HG03378 (cell line): ENCODE results near the gene RTKN2.
"Not testable (repeated sequence)": the region's sequence is repeated elsewhere in the genome, so short reads cannot be mapped to it uniquely, and the experiment has no call there.

Experiments
- ATAC-seq: cut with Tn5 transposase; IDR thresholded peaks from one replicate; pipeline ENCODE4 v1.9.1; 2021; ENCODE audit warnings: mild to moderate bottlenecking, moderate library complexity; ENCODE audit not compliant: unreplicated experiment

The RTKN2 gene

GRCh38 chr10:62259998-62260397 is 8.6 kb downstream of the RTKN2 start:
- ATAC-seq, result no peak

DNA sequence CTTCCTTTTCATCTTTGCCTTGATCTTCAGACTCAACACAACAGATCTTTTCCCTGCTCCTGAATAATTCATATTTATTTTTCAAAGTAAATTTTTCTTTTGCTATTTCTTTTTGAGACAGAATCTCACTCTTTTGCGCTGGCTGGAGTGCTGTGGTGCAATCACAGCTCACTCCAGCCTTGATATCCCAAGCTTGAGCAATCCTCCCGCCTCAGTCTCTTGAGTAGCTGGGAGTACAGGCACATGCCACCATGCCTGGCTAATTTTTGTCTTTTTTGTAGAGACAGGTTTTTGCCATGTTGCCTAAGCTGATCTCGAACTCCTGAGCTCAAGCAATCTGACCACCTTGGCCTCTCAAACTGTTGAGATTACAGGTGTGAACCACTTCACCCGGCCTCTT is 9.2 kb downstream of the RTKN2 start:
- ATAC-seq, result no peak

GRCh38 chr10:62258926-62259325 is 9.7 kb downstream of the RTKN2 start:
- no peak for ATAC-seq

DNA sequence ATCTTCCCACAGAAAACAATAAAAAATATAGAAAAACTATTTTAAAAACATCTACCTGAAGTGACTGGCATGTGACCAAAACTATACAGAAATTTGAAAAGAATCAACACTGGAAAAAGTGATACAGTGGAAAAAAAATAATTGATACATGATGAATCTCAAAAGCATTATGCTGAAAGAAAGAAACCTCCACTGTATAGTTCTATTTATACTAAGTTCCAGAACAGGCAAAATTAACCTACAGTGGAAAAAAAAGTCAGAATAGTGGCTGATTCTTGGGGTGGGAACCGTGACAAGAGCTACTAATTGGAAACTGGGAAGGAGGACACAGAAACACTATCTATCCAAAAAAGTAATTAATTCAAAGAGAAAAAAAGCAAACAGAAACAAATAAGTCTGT is 14.9 kb downstream of the RTKN2 start:
- no peak for ATAC-seq

GRCh38 chr10:62252051-62252450 is 16.6 kb downstream of the RTKN2 start:
- ATAC-seq, result no peak

DNA sequence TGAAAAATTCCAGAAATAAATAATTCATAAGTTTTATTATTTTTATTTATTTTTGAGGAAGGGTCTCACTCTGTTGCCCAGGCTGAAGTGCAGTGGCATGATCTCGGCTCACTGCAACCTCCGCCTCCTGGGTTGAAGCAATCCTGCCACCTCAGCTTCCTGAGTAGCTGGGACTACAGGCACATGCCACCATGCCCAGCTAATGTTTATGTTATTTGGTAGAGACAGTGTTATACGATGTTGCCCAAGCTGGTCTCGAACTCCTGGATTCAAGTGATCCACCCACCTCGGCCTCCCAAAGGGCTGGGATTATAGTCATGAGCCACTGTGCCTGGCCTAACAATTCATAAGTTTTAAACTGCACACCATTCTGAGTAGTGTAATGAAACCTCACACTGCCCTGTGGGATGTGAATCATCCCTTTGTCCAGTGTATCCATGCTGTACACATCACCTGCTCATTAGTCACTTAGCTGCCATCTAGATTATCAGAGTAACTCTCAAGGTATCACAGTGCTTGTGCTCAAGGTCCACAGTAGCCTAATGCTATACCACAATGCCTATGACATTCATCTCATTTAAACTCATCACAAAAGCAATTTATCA is 17.9 kb downstream of the RTKN2 start:
- no peak for ATAC-seq

DNA sequence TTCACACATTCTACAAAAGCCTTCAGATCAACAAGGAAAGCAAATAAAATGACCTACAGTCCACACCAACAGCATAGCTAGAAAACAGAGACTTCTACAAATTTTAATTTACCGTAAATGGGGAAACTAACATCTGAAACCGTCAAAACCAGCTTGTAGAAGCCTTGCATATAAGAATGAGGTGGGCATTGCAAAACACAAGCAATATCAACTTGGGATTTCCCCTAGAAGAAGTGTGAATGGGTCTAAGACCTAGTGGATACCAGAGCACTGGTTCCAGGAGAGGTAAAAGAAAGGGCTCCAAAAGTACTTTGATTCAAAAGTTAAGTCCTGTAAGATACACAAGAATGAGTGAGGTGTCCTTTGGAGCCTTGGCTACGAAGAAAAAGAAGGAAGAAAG is 18.7 kb downstream of the RTKN2 start:
- no peak for ATAC-seq

- ATAC-seq, result no peak
These were observed 20.2 kb downstream of the RTKN2 start for GRCh38 chr10:62248465-62248864.

DNA sequence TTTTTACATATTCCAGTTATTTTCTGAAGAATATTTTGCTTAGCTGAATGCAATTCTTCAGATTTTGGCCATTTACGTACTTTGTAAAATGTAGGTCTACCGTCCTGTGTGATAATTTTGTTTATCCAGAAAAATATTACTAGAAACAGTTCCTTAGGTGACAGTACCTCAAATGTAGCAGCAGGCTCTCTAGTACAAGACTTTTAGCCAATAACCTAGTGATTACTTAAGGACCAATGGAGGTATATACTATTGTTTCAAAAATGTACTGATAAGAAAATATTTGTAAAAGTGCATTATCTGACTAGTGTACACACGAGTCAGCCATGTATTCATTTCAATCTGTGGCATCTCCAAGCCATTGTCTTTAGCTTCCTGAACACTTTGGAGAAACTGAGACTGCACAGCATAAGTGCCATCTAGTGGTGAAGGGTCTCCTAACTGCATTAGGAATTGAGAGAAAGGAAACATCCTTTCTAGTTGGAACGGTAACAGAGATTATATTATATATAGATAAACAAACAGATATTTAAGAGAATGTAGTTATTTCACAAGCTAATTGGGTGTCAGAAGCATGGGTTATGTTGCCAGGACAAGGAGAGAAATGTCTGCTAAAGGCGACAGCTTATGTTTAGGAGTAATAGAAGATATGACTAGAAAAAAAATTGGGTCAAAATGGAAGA is 23.7 kb downstream of the RTKN2 start:
- peak; percentile 62 for ATAC-seq

DNA sequence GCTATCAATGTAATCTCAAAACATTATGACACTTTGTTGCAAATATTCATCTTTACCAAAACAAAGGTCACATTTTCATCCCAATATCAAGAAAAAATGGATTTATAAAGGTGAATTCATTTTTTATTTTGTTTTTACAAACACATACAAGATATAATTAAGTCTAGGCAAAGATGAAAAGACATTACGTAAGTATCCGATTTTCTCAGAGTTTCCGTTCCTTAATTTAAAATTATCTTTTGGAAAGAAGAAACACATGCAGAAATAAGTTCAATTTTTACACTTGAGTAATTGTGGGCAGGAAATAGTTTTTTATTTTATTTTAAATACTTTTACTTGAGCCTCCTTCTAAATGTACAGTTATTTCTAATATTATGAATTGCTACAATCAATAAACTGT is 24.6 kb downstream of the RTKN2 start:
- ATAC-seq, result no peak

- ATAC-seq, result peak; percentile 36
These were observed 25.0 kb downstream of the RTKN2 start for GRCh38 chr10:62243647-62243997.

DNA sequence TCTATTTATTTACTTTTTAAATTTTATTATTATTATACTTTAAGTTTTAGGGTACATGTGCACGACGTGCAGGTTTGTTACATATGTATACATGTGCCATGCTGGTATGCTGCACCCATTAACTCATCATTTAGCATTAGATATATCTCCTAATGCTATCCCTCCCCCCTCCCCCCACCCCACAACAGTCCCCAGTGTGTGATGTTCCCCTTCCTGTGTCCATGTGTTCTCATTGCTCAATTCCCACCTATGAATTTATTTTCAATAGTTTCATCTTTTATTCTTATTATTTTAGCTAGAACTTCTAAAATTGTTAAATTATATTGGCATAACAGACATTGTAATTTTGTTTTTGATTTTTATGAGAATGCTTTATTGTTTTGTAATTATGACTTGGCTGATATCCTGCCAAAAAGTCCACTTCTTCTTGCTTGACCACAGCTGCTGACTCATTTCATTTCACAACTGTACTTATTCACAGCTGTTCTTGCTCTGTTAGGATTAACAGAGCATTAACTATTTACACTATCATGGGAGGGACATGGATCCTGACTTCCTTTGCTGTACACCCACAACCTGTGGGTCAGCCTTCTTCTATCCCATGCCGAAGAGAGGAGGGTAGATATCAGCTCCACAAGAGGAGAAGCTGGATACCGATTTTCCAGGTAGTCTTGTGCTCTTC is 25.5 kb downstream of the RTKN2 start:
- ATAC-seq, result peak; percentile 93

GRCh38 chr10:62241521-62241920 is 27.1 kb downstream of the RTKN2 start:
- ATAC-seq, result not testable (repeated sequence)

DNA sequence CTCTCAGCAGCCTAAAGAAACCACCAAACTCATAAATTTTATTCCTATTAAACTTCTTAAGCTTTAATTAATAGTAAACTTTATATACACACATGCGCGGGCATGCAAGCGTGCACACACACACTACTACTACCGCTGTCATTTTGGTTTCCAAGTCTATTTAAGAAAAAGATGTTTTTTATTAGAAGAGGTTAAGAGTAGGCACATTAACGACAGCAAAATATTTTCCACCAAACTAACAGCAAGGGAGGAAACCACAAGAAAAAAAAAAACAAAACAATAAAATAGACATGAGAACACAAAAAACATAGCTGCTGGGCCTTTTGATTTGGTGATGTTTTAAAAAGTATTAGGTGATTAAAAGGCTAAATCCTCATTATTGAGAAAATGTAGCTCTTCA is 28.6 kb downstream of the RTKN2 start:
- no peak for ATAC-seq

GRCh38 chr10:62238880-62239279 is 29.8 kb downstream of the RTKN2 start:
- no peak for ATAC-seq

DNA sequence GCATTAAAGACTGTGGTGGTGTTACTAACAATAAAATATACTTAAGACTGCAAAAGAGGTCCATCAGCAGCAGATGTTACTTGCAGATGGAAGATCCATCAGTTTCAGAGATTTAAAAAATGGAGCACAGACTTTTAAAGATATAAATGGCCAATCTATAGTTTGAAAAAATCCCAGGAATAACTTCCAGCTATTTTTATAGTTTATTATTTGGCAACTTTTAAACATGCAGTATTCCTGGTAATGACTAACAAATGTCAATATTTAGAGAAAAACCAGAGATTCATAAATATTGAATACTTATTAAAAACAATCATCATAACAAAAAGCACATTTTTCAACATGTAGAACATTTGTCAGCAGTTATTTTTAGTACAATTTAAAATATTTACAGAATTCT is 30.7 kb downstream of the RTKN2 start:
- ATAC-seq, result no peak

DNA sequence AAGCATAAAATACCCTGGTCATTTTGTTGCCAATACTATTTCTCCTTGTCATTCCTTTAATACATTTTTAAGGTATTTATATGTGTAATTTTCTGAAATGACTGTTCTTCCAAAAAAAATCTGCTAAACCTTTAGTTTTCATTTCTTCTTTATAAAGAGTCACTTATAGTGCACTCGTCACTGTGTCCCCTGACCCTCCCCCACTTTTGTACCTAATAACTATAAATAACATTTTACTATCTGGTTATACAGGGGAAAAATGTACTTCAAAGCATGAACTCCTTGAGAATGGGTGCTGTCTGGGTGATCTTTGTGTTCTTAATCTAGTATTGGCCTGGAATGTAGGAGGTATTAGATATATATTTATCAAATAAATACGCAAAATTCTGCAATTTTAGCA is 31.1 kb downstream of the RTKN2 start:
- no peak for ATAC-seq

DNA sequence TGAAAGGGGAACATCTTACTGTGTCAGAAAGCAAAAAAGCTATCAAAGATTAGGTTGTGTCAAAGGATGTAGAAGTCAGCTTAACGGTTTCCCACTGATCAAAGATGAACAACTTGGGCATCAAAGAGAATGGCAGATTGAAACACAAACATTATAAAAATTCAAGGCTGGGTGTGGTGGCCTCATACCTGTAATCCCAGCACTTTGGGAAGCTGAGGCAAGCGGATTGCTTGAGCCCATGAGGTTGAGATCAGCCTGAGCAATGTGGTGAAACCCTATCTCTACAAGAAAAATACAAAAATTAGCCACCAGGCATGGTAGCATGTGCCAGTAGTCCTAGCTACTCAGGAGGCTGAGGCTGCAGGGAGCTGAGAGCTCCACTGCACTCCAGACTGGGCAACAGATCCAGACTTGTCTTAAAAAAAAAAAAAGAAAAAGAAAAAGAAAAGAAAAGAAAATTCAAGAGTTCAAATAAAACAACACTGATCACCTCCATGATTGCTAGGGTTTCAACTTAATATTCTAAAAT is 34.5 kb downstream of the RTKN2 start:
- ATAC-seq, result no peak

DNA sequence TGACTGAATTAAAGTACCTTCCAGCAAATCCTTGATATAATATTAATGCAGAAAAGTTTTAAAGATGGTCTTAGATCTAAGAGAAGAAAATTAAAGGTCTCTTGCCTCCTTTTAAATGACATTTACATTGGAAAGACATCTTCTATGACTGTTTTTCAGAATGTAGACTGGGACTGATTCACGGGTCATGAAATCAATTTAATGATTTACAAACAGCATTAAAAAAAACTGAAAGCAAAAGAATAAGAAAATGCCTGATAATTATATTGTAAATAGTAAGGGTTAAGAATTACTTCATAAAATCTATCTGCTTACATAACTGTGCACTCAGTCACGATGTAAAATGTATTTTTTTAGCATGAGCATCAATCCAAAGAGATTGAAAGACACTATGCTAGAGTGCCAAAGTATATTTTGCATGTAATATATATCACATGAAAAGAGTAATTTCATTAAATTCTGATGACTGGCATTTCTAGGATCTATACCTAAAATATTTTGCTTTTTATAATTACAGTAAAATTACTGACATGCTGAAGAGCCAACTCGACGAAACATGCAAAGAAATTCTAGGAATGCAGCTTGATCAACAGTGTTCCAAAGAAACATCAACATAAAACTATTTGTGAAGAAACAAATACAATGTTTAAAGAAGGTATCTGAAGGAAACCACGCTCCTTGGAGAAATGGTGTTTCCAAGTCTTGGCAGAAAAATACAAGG is 35.1 kb downstream of the RTKN2 start:
- no peak for ATAC-seq

- ATAC-seq, result no peak
These were observed 36.8 kb downstream of the RTKN2 start for GRCh38 chr10:62231805-62232204.

DNA sequence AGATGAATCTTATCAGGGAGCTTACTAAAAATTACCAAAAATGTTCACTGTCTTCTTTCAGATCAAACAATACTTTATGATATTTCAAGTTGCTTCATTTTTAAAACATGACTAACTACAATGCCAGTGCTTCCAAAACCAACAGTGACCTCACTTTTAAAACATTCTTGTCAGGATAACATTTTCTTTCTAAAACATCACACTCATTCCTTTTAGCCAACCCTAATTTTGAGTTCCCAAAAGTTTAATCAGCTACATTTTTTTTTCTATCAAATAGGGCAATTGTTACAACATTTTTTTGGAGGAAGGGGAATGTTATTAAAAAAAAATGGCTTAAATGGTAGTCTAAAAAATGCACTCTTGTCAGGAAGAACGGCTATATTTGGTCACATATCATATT is 37.3 kb downstream of the RTKN2 start:
- no peak for ATAC-seq
